MM.1S (cell line): ENCODE results near the gene CEP170B.

ENCODE experiments used
- DNase-seq: peaks from one replicate; pipeline ENCODE4 v3.0.0-alpha.2; 2015
- H2AFZ ChIP-seq: fragments of 300-600 bp; sonication (generic); 2 replicates; pipeline ENCODE4 v1.6.0; 2016; ENCODE audit warnings: antibody characterized with exemption, low read length
- H3F3A ChIP-seq: fragments of 300-600 bp; sonication (generic); 2 replicates; pipeline ENCODE4 v1.6.1; 2016; ENCODE audit warnings: mild to moderate bottlenecking, antibody characterized with exemption, low read length, moderate library complexity, mixed read lengths; ENCODE audit not compliant: insufficient read depth
- H3K27ac ChIP-seq: fragments of 300-600 bp; sonication (generic); 2 replicates; pipeline ENCODE4 v1.5.1; 2016; ENCODE audit warnings: mild to moderate bottlenecking, low read length
- H3K27me3 ChIP-seq: fragments of 300-600 bp; sonication (generic); replicated peaks from 2 replicates; pipeline ENCODE4 v1.6.0; 2016; ENCODE audit warnings: low read length; ENCODE audit not compliant: insufficient read depth
- H3K36me3 ChIP-seq: fragments of 300-600 bp; sonication (generic); replicated peaks from 2 replicates; pipeline ENCODE4 v1.6.1; 2016; ENCODE audit warnings: mild to moderate bottlenecking, low read length, mixed read lengths; ENCODE audit not compliant: insufficient read depth
- H3K4me1 ChIP-seq: fragments of 300-600 bp; sonication (generic); 2 replicates; pipeline ENCODE4 v1.6.1; 2016; ENCODE audit warnings: low read length, mixed read lengths
- H3K4me2 ChIP-seq: fragments of 300-600 bp; sonication (generic); 2 replicates; pipeline ENCODE4 v1.6.0; 2016; ENCODE audit warnings: low read depth, low read length
- H3K4me3 ChIP-seq: fragments of 300-600 bp; sonication (generic); 2 replicates; pipeline ENCODE4 v1.5.1; 2016; ENCODE audit warnings: low read length, mixed read lengths
- H3K79me2 ChIP-seq: fragments of 300-600 bp; sonication (generic); 2 replicates; pipeline ENCODE4 v1.6.1; 2016; ENCODE audit warnings: mixed run types, low read length, mixed read lengths
- H3K9ac ChIP-seq: fragments of 300-600 bp; sonication (generic); 2 replicates; pipeline ENCODE4 v1.6.1; 2016; ENCODE audit warnings: low read length, mixed read lengths
- H3K9me2 ChIP-seq: fragments of 300-600 bp; sonication (generic); replicated peaks from 2 replicates; pipeline ENCODE4 v1.6.1; 2016; ENCODE audit warnings: mild to moderate bottlenecking, low read length, mixed read lengths; ENCODE audit not compliant: insufficient read depth
- H3K9me3 ChIP-seq: fragments of 300-600 bp; sonication (generic); replicated peaks from 2 replicates; pipeline ENCODE4 v1.6.1; 2016; ENCODE audit warnings: mild to moderate bottlenecking, low read length, mixed read lengths; ENCODE audit not compliant: insufficient read depth
- H4K20me1 ChIP-seq: fragments of 300-600 bp; sonication (generic); 2 replicates; pipeline ENCODE4 v1.6.1; 2016; ENCODE audit warnings: mild to moderate bottlenecking, low read length, moderate library complexity, mixed read lengths; ENCODE audit not compliant: insufficient read depth
- CTCF ChIP-seq: fragments of 300-600 bp; sonication (generic); IDR thresholded peaks from 2 replicates; pipeline ENCODE4 v1.5.1; 2016; ENCODE audit warnings: antibody characterized with exemption, low read length, mixed read lengths
- EZH2 ChIP-seq: fragments of 300-600 bp; sonication (generic); optimal IDR thresholded peaks from 2 replicates; pipeline ENCODE3; 2017; ENCODE audit warnings: low read depth, mild to moderate bottlenecking, antibody characterized with exemption, low read length, mixed read lengths
- EZH2phosphoT487 ChIP-seq: fragments of 300-600 bp; sonication (generic); IDR thresholded peaks from 2 replicates; pipeline ENCODE4 v1.6.1; 2018; ENCODE audit warnings: antibody characterized with exemption, low read length

CEP170B gene

GRCh38 chr14:104885031-104885972, 20.2 kb downstream of the CEP170B start:
- Histone ChIP-seq H4K20me1 (no peaks in the 10 kb centered on the region), H3K36me3 (no peaks in the 10 kb centered on the region), H3F3A (no peaks in the 10 kb centered on the region), H3K9ac (no peak overlapping the region), H3K4me3 (no peak overlapping the region), H3K4me2 (no peak overlapping the region), H3K27ac (no peak overlapping the region), H3K4me1 (no peaks in the 10 kb centered on the region), H3K9me2 (no peaks in the 10 kb centered on the region), H3K9me3 (no peaks in the 10 kb centered on the region), H3K79me2 (no peaks in the 10 kb centered on the region), H3K27me3 (no peaks in the 10 kb centered on the region), H2AFZ (no peak overlapping the region)
- DNase-seq: no peak
- TF ChIP-seq EZH2phosphoT487: no peak
- TF ChIP-seq EZH2: no peak
- no peak for TF ChIP-seq CTCF

- Histone ChIP-seq H3F3A (no peaks in the 10 kb centered on the region), H3K4me2 (no peak overlapping the region), H3K4me1 (no peaks in the 10 kb centered on the region), H3K36me3 (no peaks in the 10 kb centered on the region), H3K9ac (no peak overlapping the region), H3K4me3 (no peak overlapping the region), H2AFZ (no peak overlapping the region), H3K27ac (no peak overlapping the region), H3K79me2 (no peaks in the 10 kb centered on the region), H3K9me3 (no peaks in the 10 kb centered on the region), H3K9me2 (no peaks in the 10 kb centered on the region), H3K27me3 (no peaks in the 10 kb centered on the region), H4K20me1 (no peaks in the 10 kb centered on the region)
- TF ChIP-seq EZH2phosphoT487 (no peak), CTCF (no peak), EZH2 (no peak)
- no peak for DNase-seq
Observed at GRCh38 chr14:104885973-104886689, 21.1 kb downstream of the CEP170B start.

- Histone ChIP-seq H3K79me2 (no peaks in the 10 kb centered on the region), H3K4me2 (no peak overlapping the region), H3K9me2 (no peaks in the 10 kb centered on the region), H4K20me1 (no peaks in the 10 kb centered on the region), H3K4me3 (no peak overlapping the region), H2AFZ (no peak overlapping the region), H3K27me3 (no peaks in the 10 kb centered on the region), H3K9ac (no peak overlapping the region), H3K9me3 (no peaks in the 10 kb centered on the region), H3F3A (no peaks in the 10 kb centered on the region), H3K36me3 (no peaks in the 10 kb centered on the region), H3K4me1 (no peaks in the 10 kb centered on the region), H3K27ac (no peak overlapping the region)
- TF ChIP-seq EZH2 (no peak), EZH2phosphoT487 (no peak), CTCF (no peak)
- no peak for DNase-seq
Observed at GRCh38 chr14:104886690-104887622, 21.9 kb downstream of the CEP170B start.
